Stimulated activated CD8-positive, alpha-beta memory T cell treated with anti-CD3 and anti-CD28 coated beads, Interleukin-4, amount 100 ng/mL, for 24 hours (primary cell): ENCODE results near the gene MSMP.

Experiments used
- DNase-seq: peaks from one replicate; pipeline ENCODE4 v3.0.0-alpha.2; 2020; ENCODE audit warnings: low read depth

MSMP gene

DNA sequence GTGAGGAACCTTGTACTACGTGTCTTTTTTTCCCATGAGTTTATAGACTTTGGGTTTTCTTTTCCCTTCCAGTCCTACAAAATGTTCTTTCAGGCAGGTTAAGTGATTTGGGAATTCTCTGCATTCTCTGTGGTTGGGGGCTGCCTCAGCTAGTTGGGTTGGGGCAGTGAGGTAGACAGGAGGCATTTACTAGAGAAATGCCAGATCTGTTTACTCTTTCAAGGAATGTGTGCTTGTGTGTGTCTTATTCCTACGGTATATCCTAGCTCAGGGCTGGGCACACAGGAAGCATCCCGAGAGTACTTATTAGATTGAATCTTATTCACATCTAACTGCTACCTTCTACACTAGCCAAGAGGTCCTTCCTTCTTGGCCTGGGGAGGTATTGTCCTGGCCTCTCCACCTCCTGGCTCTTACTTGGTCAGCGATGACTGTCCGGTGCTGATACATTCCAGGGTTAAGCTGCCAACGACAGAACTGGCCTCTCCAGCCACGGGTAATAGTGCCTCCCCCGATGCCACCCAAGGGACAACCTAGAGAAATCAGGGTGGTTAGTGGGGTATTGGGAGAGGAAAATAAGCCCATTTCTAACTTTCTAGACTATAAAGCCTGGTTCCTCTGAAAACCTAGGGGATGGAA, 10.1 kb downstream of the MSMP start:
- no peak for DNase-seq

DNA sequence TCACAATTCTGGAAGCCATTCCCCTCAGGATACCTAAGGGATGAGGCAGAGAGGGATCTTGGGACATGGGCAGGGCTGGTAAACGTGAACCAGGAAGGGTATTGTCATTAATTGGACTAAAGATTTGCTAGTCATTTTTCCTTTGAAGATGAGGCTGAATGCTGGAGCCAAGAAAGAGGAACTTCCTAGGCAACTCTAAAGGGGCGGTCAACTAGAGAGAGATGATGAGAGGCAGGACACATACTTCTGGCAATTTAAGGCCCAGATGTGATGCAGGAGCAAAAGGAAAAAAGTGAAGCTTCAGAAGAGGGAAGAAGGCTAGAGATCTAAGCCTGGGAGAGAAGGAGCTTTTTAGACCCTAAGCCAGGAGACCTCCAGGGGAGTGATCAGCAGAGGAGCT, 10.6 kb downstream of the MSMP start:
- no peak for DNase-seq

DNA sequence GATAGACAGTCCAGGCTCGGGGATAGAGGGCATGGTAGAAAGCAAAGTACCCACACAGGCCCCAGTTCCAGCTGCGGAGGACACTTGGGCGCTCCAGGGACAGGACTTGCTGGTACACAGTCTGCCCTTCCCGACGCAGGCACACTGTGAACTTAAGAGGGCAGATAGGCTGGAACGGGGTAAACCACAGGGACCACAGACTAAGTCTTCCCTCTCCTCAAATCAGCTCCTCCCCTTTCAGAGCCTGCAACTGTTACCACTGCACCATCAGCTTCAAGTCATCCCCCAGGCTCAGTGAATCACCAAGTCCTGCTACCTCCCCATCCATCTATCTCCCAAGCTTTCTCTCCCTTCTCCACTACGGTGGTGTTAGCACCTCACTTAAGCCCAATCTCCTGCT, 12.3 kb downstream of the MSMP start:
- DNase-seq, result no peak

DNA sequence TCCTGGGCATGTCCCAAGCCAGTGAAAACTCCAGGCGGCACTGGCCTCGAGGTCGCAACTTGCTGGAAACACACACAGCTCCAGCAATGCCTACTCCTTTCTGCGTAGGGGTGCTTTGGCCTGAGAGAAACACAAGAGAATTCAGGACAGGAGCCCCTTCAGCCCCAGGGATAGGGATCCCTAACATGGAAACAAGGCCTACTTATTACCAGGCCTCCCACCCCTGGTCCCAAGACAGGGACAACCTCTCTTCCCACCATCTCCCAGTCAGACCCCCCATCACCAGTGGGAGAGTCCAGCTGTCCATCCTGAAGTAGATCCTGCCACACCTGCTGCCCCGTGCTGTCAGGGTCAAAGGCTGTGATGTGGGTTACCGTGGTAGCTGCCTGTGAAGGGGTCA, 13.8 kb downstream of the MSMP start:
- DNase-seq, result no peak

DNA sequence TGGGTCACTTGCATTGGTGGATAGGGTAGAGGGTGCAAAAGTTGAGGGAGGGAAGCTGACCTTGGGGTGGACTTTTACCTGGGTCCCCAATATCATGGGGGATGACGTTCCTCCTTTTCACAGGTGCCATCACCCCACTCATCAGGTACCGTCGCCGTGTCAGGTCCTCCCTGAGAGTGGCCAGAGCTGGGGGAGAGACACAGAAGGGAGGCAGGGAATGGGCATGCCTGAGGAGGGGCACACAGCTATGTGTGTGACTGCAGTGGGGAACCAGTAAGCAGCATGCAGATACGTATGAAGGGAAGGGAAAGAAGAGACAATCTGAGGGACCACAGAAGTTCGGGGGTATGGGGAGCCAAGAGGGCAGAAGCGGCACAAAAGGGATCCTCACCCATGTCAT, 15.2 kb downstream of the MSMP start:
- no peak for DNase-seq

DNA sequence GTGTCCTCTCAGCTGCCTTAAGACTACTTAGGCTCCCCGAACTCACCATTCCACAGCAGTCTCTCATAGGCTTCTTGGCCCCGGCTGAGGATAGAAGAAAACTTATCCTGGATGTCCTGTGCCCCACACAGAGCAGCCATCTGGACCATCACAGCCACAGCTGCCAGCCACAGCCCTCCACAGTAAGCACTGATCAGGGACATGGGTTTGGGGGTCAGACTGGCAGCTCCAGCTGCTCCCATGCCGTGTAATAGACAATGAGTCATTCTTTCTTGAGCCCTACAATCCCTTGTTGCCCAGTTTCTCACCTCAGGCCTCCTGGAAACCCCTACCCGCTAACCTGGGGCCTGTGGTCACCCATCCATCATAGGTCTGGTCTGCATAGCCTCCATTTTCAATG, 15.9 kb downstream of the MSMP start:
- no peak for DNase-seq

DNA sequence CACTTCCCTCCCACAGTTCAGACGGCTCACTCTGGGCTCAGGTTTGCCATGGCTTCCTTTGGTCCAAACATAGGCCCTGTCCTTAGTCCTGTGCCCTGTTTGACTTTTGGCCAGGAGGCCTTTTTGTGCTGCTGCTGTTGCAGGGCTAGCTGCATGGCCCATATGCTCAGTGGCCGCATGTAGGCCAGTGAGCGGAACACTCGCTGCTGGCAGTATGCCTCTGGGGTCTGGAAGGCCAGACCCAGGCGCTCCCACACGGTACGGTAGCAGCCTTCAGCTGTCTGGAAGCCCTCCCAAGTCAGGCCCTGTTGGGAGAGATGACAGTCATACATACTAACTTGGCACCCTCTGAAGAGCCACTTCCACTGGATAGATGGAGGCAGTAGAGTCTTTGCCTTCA, 16.9 kb downstream of the MSMP start:
- no peak for DNase-seq

DNA sequence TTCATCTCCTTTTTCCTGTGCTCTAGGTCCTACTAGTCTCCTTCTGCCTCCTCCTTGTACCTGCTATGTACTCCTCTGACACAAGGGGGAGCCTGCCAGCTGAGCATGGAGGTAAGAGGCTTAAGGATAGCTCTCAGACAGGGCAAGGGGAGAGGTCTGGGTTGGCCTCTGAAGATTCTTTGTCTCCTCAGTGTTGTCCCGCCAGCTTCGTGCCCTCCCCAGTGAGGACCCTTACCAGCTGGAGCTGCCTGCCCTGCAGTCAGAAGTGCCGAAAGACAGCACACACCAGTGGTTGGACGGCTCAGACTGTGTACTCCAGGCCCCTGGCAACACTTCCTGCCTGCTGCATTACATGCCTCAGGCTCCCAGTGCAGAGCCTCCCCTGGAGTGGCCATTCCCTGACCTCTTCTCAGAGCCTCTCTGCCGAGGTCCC, 17.9 kb downstream of the MSMP start:
- DNase-seq, result no peak

DNA sequence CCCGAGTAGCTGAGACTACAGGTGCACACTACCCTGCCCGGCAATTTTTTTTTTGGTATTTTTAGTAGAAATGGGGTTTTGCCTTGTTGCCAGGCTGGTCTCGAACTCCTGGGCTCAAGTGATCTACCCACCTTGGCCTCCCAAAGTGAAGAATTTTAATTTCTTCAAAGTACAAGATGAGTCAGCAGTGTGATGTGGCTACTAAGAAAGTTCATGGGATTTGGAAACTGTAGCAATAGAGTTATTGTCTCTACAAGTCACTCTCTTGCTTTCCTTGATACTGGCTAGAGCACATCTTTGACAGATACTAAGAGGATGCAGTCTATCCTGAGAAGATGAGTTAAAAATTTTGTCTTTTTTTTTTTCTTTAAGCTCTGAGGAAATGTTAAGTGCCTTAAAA, 20.0 kb downstream of the MSMP start:
- no peak for DNase-seq

DNA sequence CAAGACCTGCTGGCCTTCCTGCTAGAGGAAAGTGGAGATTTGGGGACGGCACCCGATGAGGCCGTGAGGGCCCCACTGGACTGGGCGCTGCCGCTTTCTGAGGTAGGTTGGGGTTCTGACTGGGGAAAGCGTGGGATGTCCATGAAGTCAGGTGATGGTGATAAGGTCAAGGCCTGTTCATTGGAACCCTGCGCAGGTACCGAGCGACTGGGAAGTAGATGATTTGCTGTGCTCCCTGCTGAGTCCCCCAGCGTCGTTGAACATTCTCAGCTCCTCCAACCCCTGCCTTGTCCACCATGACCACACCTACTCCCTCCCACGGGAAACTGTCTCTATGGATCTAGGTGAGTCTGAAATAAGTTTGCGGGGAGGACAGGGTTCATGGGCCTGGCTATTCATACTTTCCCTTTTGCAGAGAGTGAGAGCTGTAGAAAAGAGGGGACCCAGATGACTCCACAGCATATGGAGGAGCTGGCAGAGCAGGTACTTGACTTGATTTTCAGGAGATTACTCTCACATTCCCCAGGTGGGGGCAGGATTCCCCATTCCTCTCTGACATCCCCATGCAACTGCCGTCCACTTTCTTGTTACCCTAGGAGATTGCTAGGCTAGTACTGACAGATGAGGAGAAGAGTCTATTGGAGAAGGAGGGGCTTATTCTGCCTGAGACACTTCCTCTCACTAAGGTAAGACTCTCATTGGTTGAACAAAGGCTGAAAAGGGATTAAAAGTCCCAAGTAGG, 21.1 kb downstream of the MSMP start:
- no peak for DNase-seq

DNA sequence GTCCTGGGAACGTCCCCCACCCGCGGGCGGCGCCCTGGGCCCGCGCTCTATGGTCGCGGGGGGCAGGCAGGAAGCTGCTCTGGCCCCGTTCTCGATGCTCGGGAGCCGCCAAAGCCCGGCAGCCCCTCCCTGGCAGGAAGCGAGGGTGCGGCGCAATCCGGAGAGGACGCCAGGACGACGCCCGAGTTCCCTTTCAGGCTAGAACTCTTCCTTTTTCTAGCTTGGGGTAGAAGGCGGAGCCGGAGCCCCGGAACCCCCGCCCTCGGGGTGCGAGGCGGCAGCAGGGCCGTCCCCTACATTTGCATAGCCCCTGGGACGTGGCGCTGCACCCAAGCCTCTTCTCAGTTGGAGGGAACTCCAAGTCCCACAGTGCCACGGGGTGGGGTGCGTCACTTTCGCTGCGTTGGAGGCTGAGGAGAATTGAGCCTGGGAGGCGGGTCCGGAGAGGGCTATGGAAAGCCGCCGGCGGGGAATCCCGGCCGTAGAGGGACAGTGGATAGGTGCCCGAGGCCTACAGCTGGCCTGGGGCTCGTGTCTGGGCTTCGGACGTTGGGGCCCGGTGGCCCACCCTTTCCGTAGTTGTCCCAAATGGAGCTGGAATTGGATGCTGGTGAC, 21.8 kb downstream of the MSMP start, which contains the start of the genes CREB3 and TLN1:
Gene CREB3 (plus strand): TSS at position 482 of the 615 bp plus-strand sequence. CDS start 107 bp downstream, at position 589.
Gene TLN1 (minus strand): TSS at position 11 of the 615 bp plus-strand sequence. CDS start 6,501 bp downstream, outside the sequence.
- peak; percentile 94 for DNase-seq

DNA sequence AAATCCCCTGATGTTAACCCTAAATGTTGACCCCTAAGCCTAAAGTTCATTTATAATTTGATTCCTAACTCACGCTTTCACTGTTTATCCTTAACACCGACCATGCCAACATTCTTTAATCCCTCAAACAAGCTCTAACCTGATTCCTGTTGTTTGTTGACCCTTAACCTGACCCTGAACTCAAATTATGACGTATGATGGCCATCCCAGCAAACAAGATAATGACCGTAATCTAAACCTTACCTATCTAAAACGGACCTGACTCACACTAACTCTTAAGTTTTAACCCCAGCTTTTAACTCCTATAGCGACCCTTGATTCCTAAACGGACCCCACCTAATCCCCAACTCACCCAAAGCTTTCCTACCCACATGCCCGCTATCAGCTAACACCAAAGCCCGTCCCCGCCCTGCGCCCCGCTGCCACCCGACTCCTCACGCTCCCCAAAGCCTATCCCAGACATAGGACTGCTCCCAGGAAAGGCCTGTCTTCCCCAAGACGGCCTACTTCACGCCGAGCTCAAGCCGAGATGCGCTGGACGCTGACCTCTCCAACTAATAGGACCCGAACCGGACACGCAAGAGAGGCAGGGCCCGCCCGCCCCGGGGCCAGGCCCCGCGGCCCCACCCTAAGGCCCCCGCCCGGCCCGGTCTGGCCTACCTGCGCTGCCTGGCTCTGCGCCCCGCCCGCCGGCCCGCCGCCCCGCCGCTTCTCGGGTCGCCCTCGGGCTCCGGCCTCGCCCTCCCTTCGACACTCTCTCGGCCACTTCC, 22.5 kb downstream of the MSMP start:
- no peak for DNase-seq

DNA sequence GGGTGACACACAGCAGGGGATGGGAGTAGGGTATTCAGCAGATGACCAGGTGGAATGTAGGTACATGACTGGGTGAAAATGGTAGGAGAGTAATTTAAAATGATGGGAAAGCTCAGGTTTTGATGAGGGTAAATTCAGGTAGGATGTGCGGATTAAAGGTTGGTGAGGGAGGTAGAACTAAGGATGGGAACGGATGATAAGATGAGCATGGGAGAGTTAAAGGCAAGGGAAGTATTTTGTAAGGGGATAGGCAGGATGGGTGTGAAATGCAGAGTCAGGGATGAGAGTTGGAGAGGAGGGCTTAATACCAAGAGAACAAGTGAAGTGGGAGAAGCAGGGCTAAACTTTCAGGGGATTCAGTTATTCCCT, 23.6 kb downstream of the MSMP start:
- no peak for DNase-seq

DNA sequence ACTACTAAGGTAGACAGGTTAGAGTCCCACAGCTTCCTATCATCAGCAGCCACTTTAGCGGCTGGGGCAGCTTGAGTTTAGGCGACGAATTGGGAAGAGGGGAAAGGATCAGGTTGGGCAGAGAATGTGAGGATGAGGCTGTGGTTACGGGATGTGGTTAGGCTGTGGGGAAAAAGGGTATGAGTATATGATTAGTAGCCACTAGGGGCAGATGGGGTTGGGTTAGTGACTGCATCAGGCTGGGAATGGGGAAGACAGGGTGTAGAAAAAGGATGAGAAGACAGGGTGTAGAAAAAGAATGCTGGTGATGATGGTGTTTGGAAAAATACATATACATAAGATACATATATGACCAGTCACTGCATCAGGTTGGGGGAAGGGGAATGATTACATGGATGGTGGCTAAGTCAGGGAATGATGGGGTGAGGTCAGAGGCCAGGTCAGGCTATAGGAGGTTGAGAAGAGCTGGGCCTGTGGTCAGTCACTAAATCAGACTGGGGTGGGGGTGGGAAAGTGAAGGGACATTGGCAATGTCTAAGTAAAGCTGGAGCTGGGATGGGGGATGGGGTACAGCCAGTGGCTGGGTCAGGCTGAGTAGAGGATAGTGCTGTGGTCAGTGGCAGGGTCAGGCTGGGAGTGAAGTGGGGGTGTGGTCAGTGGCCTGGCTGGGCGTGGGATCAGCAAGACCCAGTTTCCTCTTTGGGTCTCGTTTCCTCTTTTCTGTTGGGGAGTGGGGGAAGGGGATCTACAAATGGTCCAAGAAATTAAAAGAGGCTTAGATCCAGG, 24.2 kb downstream of the MSMP start:
- no peak for DNase-seq

DNA sequence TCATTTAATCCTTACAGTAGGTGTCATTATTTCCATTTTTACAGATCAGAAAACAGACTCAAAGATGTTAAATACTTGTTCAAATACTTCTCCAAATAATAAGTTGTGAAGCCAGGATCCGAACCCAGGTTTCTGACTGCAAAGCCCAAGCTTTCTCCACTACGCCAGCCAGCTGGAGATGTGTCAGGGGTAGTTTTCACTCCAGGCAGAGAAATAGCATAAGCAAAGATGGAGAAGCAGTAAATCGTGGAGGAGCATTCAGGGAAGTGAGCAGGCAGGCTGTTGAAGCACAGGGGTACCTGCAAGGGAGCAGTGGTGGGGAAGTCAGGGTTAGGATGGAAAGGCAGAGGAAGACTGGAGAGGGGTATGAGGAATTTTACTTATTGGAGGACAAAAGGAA, 25.0 kb downstream of the MSMP start:
- no peak for DNase-seq

DNA sequence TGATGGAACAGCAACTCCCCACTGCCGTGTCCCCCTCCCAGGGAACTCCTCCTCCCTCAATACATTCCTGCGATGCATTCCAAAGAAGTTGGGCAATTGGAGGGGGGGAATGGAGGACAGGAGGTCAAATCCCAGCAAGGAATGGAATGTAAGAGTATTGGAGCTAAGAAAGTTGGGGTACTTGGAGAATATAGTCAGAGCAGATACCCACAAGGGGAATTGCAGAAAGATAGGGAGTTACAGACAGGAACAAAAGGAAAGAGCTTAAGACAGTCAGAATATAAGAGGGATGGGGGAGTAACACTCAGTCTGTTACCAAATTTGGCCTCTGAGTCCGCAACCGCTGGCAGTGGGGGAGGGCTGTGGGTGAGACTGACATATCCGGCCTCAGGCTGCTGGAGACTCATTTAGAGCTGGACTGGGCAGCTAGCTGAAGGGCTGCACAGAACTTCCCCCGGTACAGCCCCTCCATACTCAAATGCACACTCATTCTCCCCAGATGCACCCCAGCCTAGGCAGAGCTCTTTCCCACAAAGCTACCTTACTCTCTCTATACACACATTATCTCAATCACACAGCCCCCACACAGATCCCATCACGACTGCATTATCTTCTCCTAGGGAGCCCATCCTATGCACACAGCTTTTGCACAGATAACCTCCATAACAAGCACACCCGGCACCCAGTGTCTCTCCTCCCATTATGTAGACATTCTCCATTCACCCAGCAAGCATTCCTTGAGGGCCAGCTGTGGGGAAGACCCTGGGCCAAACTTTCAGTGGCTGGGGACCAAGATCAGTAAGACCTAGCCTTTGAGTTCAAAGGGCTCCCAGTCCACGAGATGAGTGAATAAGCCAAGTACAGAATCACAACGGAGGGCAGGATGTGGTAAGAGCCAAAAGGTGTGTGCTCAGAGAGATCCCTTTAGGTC, 25.8 kb downstream of the MSMP start:
- peak; percentile 26 for DNase-seq

DNA sequence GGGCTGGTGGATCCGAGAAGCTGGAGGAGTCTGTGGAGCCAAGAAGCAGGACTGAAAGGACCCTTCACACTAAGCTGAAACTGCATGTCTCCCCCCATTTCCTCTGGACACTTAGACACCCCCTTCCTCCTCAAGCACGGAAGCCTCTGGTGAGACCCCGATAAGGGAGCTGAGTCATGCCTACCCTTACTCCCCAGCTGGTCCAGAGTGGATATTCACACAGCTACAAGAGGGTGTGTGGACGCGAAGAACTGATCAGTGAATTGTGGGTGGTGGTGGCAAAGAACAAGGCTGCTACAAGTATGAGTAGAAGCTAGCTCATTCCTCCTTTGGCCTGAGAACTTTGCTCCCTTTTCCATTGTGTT, 26.4 kb downstream of the MSMP start:
- no peak for DNase-seq

DNA sequence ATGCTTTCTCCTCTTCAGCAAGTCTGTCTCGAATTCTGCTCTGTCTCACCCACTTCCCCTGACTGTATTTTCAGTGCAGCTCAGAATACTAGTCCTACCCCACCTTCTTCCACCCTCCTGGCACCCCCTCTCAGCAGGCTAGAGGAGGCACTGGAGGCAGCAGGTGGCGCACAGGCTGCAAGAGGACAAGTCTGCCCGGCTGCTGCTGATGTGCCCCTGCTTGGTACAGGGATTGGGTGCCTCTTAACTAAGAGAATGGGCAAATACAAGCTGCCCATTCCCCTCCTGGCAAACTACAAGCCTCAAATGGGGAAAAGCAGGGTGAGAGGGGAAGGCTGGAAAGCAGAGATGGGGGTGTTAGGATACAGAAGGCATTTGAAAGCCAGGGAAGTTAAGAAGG, 27.1 kb downstream of the MSMP start:
- DNase-seq, result no peak

DNA sequence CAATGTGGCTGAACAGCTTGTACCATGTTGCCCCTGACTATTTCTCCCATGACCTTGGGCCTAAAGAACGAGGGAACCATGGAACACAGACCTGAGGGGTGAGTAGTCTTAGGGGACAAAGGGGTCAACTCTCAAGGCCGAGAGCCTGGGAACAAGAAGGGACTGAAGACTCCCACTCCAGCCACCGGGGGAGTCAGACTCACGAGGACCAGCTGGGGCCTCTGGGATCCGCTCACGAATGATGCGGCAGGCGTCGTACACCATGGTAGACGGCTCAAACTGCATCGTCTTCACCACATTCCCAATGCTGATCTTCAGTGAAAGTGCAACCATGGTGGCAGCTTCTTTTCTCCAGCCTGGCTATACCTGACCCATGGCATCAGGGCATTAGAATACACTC, 28.7 kb downstream of the MSMP start:
- no peak for DNase-seq

DNA sequence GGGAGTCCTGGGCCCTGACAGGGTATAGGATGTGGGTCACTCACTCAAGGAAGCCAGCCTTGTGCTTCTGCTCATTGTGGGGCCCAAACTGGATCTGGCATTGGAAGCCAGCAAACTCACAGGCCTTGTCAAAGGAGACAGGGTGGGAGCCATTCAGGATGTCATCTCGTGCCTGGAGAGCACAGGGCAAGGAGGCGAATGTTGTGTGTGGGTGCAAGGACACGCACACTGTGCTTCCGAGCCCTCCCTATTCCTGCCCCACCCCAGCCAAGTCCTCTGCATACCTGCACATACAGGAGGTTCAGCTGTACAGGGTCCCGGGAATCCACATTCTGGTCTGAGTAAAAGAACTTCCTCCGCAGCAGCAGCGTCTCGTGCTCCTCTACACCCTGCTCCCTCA, 30.2 kb downstream of the MSMP start:
- no peak for DNase-seq

DNA sequence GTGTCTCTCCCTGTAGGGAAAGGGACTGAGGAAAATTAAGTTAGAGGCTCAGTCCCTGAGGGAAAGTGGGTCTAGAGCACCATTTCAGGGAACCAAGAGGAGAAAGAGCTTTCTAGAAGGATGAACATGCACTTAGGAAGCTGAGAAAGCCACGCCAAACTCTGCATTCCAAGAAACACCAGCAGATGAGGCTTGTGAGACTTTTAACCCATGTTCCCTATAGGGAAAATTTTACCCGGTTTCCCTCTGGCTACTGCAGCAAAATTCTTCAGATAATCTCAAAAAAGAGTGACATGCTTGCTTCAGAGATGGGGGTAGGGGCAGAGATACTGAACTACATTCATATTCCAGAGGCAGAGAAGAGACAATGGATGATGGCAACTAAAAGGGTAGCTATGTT, 30.6 kb downstream of the MSMP start:
- DNase-seq, result no peak
